ENCODE results near the gene DSCAML1.

The DSCAML1 gene

DNA sequence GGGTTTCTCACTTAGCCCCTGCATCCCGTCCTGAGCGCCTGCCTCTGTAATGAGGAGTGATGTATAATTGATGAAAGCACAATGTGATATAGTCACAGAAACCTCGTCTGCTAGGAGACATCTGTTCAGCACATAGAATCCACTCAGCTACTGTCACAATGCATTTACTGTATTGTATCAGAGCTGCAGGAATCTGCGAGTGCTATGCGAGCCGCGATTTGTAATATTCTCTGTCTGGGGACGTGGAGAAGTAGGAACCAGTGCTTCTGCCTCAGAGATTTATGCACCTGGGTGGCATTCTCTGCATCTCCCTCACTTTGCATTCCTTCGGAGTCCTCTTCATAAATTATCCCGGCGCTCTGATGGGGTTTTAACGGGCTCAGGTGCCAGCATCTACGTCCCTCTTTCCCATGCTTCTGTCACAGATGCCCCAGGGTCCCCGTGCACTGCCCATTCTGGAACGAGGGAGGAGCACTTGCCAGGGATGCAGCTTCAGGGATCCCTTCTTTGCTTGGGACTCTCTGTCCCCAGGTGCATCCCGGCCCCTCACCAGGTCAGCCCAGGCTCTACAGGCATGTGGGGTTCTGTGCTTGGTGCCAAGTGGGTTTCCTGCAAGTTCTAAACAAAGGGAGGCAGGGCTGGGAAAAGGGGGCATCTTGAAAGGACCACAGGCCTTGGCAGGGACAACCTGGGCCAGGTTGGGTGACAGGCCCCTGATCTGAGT lies 205.5 kb downstream of the DSCAML1 start:
- no peak for TF ChIP-seq EZH2 (IDR thresholded peaks at IDR 0.05; ENCODE audit: borderline replicate concordance, low read length)
- TF ChIP-seq, protein P1, sequence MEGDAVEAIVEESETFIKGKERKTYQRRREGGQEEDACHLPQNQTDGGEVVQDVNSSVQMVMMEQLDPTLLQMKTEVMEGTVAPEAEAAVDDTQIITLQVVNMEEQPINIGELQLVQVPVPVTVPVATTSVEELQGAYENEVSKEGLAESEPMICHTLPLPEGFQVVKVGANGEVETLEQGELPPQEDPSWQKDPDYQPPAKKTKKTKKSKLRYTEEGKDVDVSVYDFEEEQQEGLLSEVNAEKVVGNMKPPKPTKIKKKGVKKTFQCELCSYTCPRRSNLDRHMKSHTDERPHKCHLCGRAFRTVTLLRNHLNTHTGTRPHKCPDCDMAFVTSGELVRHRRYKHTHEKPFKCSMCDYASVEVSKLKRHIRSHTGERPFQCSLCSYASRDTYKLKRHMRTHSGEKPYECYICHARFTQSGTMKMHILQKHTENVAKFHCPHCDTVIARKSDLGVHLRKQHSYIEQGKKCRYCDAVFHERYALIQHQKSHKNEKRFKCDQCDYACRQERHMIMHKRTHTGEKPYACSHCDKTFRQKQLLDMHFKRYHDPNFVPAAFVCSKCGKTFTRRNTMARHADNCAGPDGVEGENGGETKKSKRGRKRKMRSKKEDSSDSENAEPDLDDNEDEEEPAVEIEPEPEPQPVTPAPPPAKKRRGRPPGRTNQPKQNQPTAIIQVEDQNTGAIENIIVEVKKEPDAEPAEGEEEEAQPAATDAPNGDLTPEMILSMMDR (IDR thresholded peaks at IDR 0.05; ENCODE audit: low read length): no peak
- Histone ChIP-seq H3K4me1 (ENCODE audit: insufficient read depth, low read length, severe bottlenecking) (no peaks in the 10 kb centered on the region), H3K4me3 (ENCODE audit: low read depth, low read length, poor library complexity, severe bottlenecking) (no peak overlapping the region), H4K20me1 (ENCODE audit: insufficient read depth, low read length) (no peaks in the 10 kb centered on the region), H3K27ac (ENCODE audit: low read depth, low read length, poor library complexity, severe bottlenecking) (no peak overlapping the region), H3K9me2 (ENCODE audit: low read depth, low read length) (no peaks in the 10 kb centered on the region), H2AFZ (ENCODE audit: low read length) (no peak overlapping the region), H3F3A (ENCODE audit: insufficient read depth, low read length) (no peaks in the 10 kb centered on the region), H3K27me3 (ENCODE audit: insufficient read depth, low read length) (no peaks in the 10 kb centered on the region), H3K4me2 (ENCODE audit: low read length) (no peak overlapping the region), H3K79me2 (ENCODE audit: insufficient read depth, low read length) (no peaks in the 10 kb centered on the region), H3K9me3 (ENCODE audit: low read length) (no peaks in the 10 kb centered on the region), H3K9ac (ENCODE audit: low read length) (no peak overlapping the region), H3K36me3 (ENCODE audit: insufficient read depth, low read length) (no peaks in the 10 kb centered on the region)

DNA sequence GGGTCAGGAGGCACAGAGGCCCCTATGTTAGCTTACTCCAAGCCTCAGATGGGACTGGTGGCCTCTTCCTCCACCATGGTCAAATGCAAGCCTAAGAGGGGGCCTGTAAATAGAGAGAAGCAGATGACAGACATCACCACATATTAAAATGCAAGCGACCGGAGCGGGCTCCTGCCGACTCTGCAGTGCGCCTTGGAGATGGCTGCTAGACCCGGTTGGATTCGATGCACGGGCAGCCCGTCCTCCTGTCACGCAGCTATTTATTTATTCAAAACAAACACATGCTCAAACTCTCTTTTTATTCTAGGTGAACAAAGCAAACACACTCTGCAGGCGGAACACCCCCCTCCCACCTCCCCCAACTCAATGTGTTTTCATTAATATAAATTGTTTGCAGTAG lies 208.0 kb downstream of the DSCAML1 start:
- no peaks in the 10 kb centered on the region for H3K79me2 ChIP-seq (ENCODE audit: insufficient read depth, low read length)
- no peak overlapping the region for H3K4me3 ChIP-seq (ENCODE audit: low read depth, low read length, poor library complexity, severe bottlenecking)
- H3K4me1 ChIP-seq (ENCODE audit: insufficient read depth, low read length, severe bottlenecking): no peaks in the 10 kb centered on the region
- no peaks in the 10 kb centered on the region for H3K9me2 ChIP-seq (ENCODE audit: low read depth, low read length)
- H3F3A ChIP-seq (ENCODE audit: insufficient read depth, low read length): no peaks in the 10 kb centered on the region
- TF ChIP-seq, protein P1 (IDR thresholded peaks at IDR 0.05; ENCODE audit: low read length): no peak
- TF ChIP-seq EZH2 (IDR thresholded peaks at IDR 0.05; ENCODE audit: borderline replicate concordance, low read length): no peak
- H3K9ac ChIP-seq (ENCODE audit: low read length): no peak overlapping the region
- no peaks in the 10 kb centered on the region for H3K9me3 ChIP-seq (ENCODE audit: low read length)
- no peak overlapping the region for H3K27ac ChIP-seq (ENCODE audit: low read depth, low read length, poor library complexity, severe bottlenecking)
- no peaks in the 10 kb centered on the region for H4K20me1 ChIP-seq (ENCODE audit: insufficient read depth, low read length)
- H3K27me3 ChIP-seq (ENCODE audit: insufficient read depth, low read length): no peaks in the 10 kb centered on the region
- no peak overlapping the region for H2AFZ ChIP-seq (ENCODE audit: low read length)
- H3K36me3 ChIP-seq (ENCODE audit: insufficient read depth, low read length): no peaks in the 10 kb centered on the region
- H3K4me2 ChIP-seq (ENCODE audit: low read length): no peak overlapping the region

DNA sequence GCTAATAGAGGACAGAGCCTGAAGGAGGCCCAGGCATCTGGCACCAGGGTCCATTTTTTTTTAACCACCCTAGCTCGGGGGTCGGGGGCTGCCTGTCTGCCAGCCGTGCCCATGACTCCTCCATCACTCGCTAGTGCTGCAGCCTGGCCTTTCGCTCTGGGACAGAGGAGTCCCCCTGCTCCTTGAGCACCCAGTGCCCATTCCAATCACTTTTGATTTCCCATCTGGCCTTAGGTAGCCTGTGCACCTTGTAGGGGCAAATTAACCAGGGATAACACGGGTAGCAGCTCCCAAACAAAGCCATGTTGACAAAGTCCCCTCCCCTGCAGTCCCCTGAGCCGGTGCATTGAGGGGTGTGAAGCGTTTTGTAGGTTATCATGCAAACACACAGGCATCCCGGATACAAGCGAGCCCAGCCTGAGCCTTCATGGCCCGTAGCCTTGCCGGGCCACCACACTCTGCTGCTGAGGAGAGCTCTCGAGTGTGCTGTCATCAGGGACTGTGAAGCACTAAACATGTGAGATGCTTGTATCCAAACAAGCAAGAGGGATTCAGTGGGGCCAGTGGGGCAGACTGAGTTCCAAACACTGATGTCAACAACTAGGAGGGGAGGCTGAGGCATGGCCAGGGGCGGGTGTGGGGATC lies 208.7 kb downstream of the DSCAML1 start:
- H3F3A ChIP-seq (ENCODE audit: insufficient read depth, low read length): no peaks in the 10 kb centered on the region
- H3K27me3 ChIP-seq (ENCODE audit: insufficient read depth, low read length): no peaks in the 10 kb centered on the region
- TF ChIP-seq, protein P1 (IDR thresholded peaks at IDR 0.05; ENCODE audit: low read length): no peak
- no peak for TF ChIP-seq EZH2 (IDR thresholded peaks at IDR 0.05; ENCODE audit: borderline replicate concordance, low read length)
- H3K4me2 ChIP-seq (ENCODE audit: low read length): no peak overlapping the region
- H3K4me1 ChIP-seq (ENCODE audit: insufficient read depth, low read length, severe bottlenecking): no peaks in the 10 kb centered on the region
- no peaks in the 10 kb centered on the region for H4K20me1 ChIP-seq (ENCODE audit: insufficient read depth, low read length)
- no peaks in the 10 kb centered on the region for H3K79me2 ChIP-seq (ENCODE audit: insufficient read depth, low read length)
- no peaks in the 10 kb centered on the region for H3K9me3 ChIP-seq (ENCODE audit: low read length)
- no peak overlapping the region for H3K4me3 ChIP-seq (ENCODE audit: low read depth, low read length, poor library complexity, severe bottlenecking)
- H2AFZ ChIP-seq (ENCODE audit: low read length): no peak overlapping the region
- H3K9ac ChIP-seq (ENCODE audit: low read length): no peak overlapping the region
- H3K27ac ChIP-seq (ENCODE audit: low read depth, low read length, poor library complexity, severe bottlenecking): no peak overlapping the region
- H3K9me2 ChIP-seq (ENCODE audit: low read depth, low read length): no peaks in the 10 kb centered on the region
- H3K36me3 ChIP-seq (ENCODE audit: insufficient read depth, low read length): no peaks in the 10 kb centered on the region

All from OCI-LY1 (cell line).